GM23248 (cell line): ENCODE results near the gene TDRD3.

Source experiments
- EZH2 ChIP-seq: fragments of 200-600 bp; sonication (generic); IDR thresholded peaks from 2 replicates; pipeline ENCODE4 v1.6.1; 2018; ENCODE audit warnings: antibody characterized with exemption, mild to moderate bottlenecking; ENCODE audit not compliant: insufficient read depth, poor library complexity, severe bottlenecking
- EZH2phosphoT487 ChIP-seq: fragments of 200-600 bp; sonication (generic); IDR thresholded peaks from 2 replicates; pipeline ENCODE4 v1.6.1; 2018; ENCODE audit warnings: antibody characterized with exemption, moderate library complexity, mild to moderate bottlenecking, low read depth; ENCODE audit not compliant: insufficient read depth

DNA sequence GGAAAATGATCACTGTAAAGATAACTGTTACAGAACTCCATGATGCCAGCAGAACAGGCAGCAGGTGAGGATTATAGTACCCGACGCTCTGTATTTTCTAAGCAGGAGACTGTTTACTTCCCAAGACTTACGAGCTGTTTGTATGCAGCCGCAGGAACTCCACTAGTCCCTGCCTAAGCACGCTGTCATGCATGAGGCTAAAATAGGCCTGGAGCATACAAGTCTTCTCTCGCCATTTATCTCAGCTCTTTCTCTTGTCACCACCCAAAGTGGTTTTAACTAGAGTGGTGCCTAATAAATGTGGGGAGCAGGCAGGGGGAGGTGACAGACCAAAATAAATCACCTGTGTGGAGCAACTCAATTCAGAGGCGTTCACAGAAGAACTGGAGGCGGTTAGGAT is 175.8 kb downstream of the TDRD3 start:
- TF ChIP-seq EZH2 (no peak), EZH2phosphoT487 (no peak)
